ENCODE measurements around the gene MAP3K21. TPM values are rescaled to one million over a fixed set of nuclear protein-coding genes. Genes with fewer than 3 reads are reported as not detected.

MAP3K21 gene
- total RNA-seq, 1 donor from 2014 or later = 5.4 TPM

GRCh38 chr1:233359431-233359830 is 31.9 kb downstream of the MAP3K21 start:
- Histone ChIP-seq H4K20me1 (ENCODE audit: low read depth) (no peaks in the 10 kb centered on the region), H3K4me1 (no peaks in the 10 kb centered on the region), H3K27me3 (no peaks in the 10 kb centered on the region), H3K9ac (no peak overlapping the region), H3K79me2 (ENCODE audit: low read depth) (no peaks in the 10 kb centered on the region), H3K4me2 (no peak overlapping the region), H3K9me3 (ENCODE audit: low read depth) (no peaks in the 10 kb centered on the region), H3K27ac (no peak overlapping the region), H3K4me3 (no peak overlapping the region), H3F3A (ENCODE audit: low read depth) (no peaks in the 10 kb centered on the region), H2AFZ (replicated peaks) (no peak overlapping the region), H3K36me3 (no peaks in the 10 kb centered on the region)
- Mint-ChIP-seq H3K36me3 (peaks cover 2% of the 10 kb centered on the region), H3K27me3 (ENCODE audit: insufficient read depth, low read depth) (no peaks in the 10 kb centered on the region), H3K4me3 (no peak overlapping the region), H3K9me3 (no peaks in the 10 kb centered on the region), H3K4me1 (peaks cover 8% of the 10 kb centered on the region), H3K27ac (no peak overlapping the region)
- no peak for DNase-seq (ENCODE audit: low spot score)
- TF ChIP-seq EZH2 (IDR thresholded peaks at IDR 0.05) (no peak), EZH2phosphoT487 (IDR thresholded peaks at IDR 0.05) (no peak)
- TF ChIP-seq, protein P1, sequence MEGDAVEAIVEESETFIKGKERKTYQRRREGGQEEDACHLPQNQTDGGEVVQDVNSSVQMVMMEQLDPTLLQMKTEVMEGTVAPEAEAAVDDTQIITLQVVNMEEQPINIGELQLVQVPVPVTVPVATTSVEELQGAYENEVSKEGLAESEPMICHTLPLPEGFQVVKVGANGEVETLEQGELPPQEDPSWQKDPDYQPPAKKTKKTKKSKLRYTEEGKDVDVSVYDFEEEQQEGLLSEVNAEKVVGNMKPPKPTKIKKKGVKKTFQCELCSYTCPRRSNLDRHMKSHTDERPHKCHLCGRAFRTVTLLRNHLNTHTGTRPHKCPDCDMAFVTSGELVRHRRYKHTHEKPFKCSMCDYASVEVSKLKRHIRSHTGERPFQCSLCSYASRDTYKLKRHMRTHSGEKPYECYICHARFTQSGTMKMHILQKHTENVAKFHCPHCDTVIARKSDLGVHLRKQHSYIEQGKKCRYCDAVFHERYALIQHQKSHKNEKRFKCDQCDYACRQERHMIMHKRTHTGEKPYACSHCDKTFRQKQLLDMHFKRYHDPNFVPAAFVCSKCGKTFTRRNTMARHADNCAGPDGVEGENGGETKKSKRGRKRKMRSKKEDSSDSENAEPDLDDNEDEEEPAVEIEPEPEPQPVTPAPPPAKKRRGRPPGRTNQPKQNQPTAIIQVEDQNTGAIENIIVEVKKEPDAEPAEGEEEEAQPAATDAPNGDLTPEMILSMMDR (IDR thresholded peaks at IDR 0.05) = no peak

- no peaks in the 10 kb centered on the region for H3K27me3 Mint-ChIP-seq (ENCODE audit: insufficient read depth, low read depth)
- peaks cover 8% of the 10 kb centered on the region for H3K4me1 Mint-ChIP-seq
These were observed 32.4 kb downstream of the MAP3K21 start for GRCh38 chr1:233359905-233360304.

GRCh38 chr1:233360525-233361102 is 33.1 kb downstream of the MAP3K21 start:
- H3F3A ChIP-seq (ENCODE audit: low read depth) = no peaks in the 10 kb centered on the region
- H3K27ac ChIP-seq = no peak overlapping the region
- no peaks in the 10 kb centered on the region for H3K9me3 ChIP-seq (ENCODE audit: low read depth)
- no peak for TF ChIP-seq EZH2 (IDR thresholded peaks at IDR 0.05)
- TF ChIP-seq, protein P1 (IDR thresholded peaks at IDR 0.05) = no peak
- no peak for TF ChIP-seq EZH2phosphoT487 (IDR thresholded peaks at IDR 0.05)
- Mint-ChIP-seq H3K36me3 (peaks cover 2% of the 10 kb centered on the region), H3K9me3 (no peaks in the 10 kb centered on the region), H3K4me1 (peaks cover 8% of the 10 kb centered on the region), H3K27me3 (ENCODE audit: insufficient read depth, low read depth) (no peaks in the 10 kb centered on the region), H3K27ac (no peak overlapping the region), H3K4me3 (no peak overlapping the region)
- H4K20me1 ChIP-seq (ENCODE audit: low read depth) = no peaks in the 10 kb centered on the region
- H3K9ac ChIP-seq = no peak overlapping the region
- H3K4me1 ChIP-seq = no peaks in the 10 kb centered on the region
- no peak overlapping the region for H3K4me2 ChIP-seq
- no peak overlapping the region for H2AFZ ChIP-seq (replicated peaks)
- no peak for DNase-seq (ENCODE audit: low spot score)
- H3K36me3 ChIP-seq = no peaks in the 10 kb centered on the region
- H3K79me2 ChIP-seq (ENCODE audit: low read depth) = no peaks in the 10 kb centered on the region
- H3K4me3 ChIP-seq = no peak overlapping the region
- H3K27me3 ChIP-seq = no peaks in the 10 kb centered on the region

More at GRCh38 chr1:233359905-233360304, 32.4 kb downstream of the MAP3K21 start:
- no peak for TF ChIP-seq EZH2phosphoT487 (IDR thresholded peaks at IDR 0.05)
- TF ChIP-seq, protein P1 (IDR thresholded peaks at IDR 0.05) = no peak
- no peak for TF ChIP-seq EZH2 (IDR thresholded peaks at IDR 0.05)
- H3K9me3 Mint-ChIP-seq = no peaks in the 10 kb centered on the region
- no peak overlapping the region for H2AFZ ChIP-seq (replicated peaks)
- H3K27me3 ChIP-seq = no peaks in the 10 kb centered on the region
- H3K9me3 ChIP-seq (ENCODE audit: low read depth) = no peaks in the 10 kb centered on the region
- H3K27ac ChIP-seq = no peak overlapping the region
- no peak overlapping the region for H3K27ac Mint-ChIP-seq
- H3K4me3 ChIP-seq = no peak overlapping the region
- H3K36me3 ChIP-seq = no peaks in the 10 kb centered on the region
- DNase-seq (ENCODE audit: low spot score) = no peak
- no peaks in the 10 kb centered on the region for H3K79me2 ChIP-seq (ENCODE audit: low read depth)
- H3K36me3 Mint-ChIP-seq = peaks cover 2% of the 10 kb centered on the region
- H3K4me2 ChIP-seq = no peak overlapping the region
- no peak overlapping the region for H3K4me3 Mint-ChIP-seq
- H3K4me1 ChIP-seq = no peaks in the 10 kb centered on the region
- no peak overlapping the region for H3K9ac ChIP-seq
- no peaks in the 10 kb centered on the region for H4K20me1 ChIP-seq (ENCODE audit: low read depth)
- H3F3A ChIP-seq (ENCODE audit: low read depth) = no peaks in the 10 kb centered on the region
